Sigmoid colon (tissue), 7 donors: ENCODE results near the gene TTC5. TPM values are rescaled to one million over a fixed set of nuclear protein-coding genes. Genes with fewer than 3 reads are reported as not detected.

Source experiments
- DNase-seq: peaks from one replicate; pipeline ENCODE4 v3.0.0-alpha.2; 2019
- H3K27ac ChIP-seq, 4 donors: fragments of 200-600 bp; sonication (generic); one replicate each; pipeline ENCODE4 v1.5.1; 2016 to 2019; ENCODE audit warnings: mild to moderate bottlenecking in 1 of 4
- H3K27me3 ChIP-seq, 3 donors: fragments of 200-600 bp; sonication (generic); one replicate each; pipeline ENCODE4 v1.5.1; 2019; ENCODE audit warnings: mild to moderate bottlenecking in 1 of 3
- H3K36me3 ChIP-seq, 4 donors: fragments of 200-600 bp; sonication (generic); one replicate each; pipeline ENCODE4 v1.5.1; 2016 to 2019
- H3K4me1 ChIP-seq, 4 donors: fragments of 200-600 bp; sonication (generic); one replicate each; pipeline ENCODE4 v1.5.1; 2017 to 2019
- H3K4me3 ChIP-seq, 4 donors: fragments of 200-600 bp; sonication (generic); one replicate each; pipeline ENCODE4 v1.5.1; 2017 to 2019; ENCODE audit warnings: mild to moderate bottlenecking in 2 of 4, moderate library complexity in 1 of 4
- H3K9me3 ChIP-seq, 4 donors: fragments of 200-600 bp in 3 of 4; sonication (generic) in 3 of 4; one replicate each; pipeline versions ENCODE4 v1.5.1 to v1.6.1; 2013 to 2019
- CTCF ChIP-seq, 4 experiments: fragments of 450-650 bp in 3 of 4; fragments of 200-600 bp in 1 of 4; IDR thresholded peaks; one replicate each; pipeline ENCODE4 v1.5.1; 2016 to 2019; ENCODE audit warnings: antibody characterized with exemption in 4 of 4, mild to moderate bottlenecking in 3 of 4, moderate library complexity in 2 of 4
- EP300 ChIP-seq, 4 donors: sonication (generic); formaldehyde crosslinking; IDR thresholded peaks; one replicate each; pipeline ENCODE4 v1.6.1; 2017; ENCODE audit warnings: antibody characterized with exemption in 4 of 4
- POLR2A ChIP-seq, 2 donors: fragments of 450-650 bp; IDR thresholded peaks; one replicate each; pipeline ENCODE4 v1.6.1; 2016; ENCODE audit warnings: antibody characterized with exemption in 2 of 2, mild to moderate bottlenecking in 2 of 2, moderate library complexity in 2 of 2
- POLR2AphosphoS5 ChIP-seq, 4 donors: sonication (generic); formaldehyde crosslinking; IDR thresholded peaks; one replicate each; pipeline ENCODE4 v1.6.1; 2017; ENCODE audit warnings: antibody characterized with exemption in 4 of 4
- WGBS, 2 donors: extraction: QIAGEN DNeasy Blood & Tissue Kit; methylation state at CpG; one replicate each; pipeline ENCODE4 v1.1.7; 2013; 5-methylcytosine and 5-hydroxymethylcytosine counted together
- intact Hi-C: fragments of 100-400 bp; cut with DNase I; formaldehyde crosslinking; loops from one replicate; pipeline ENCODE4 v1.15.1; 2023
- polyA plus RNA-seq, 3 donors: library from polyadenylated mRNA; stranded (reverse); fragments of 200-250 nt; gene quantifications; one replicate each; pipeline ENCODE4 v1.2.3, GENCODE V29; 2013
- total RNA-seq, 4 donors: library from RNA; depleted of rRNA; stranded (reverse); fragments of >200 nt; gene quantifications; one replicate each; pipeline ENCODE4 v1.1.0, GENCODE V29; 2016
- donor health status: healthy with polysubstance abuse.
- donor health status: Bipolar disorder and iron deficiency.
- donor health status: healthy.

TTC5 gene
- total and polyA plus RNA-seq, 7 donors = 3.6 to 16.3 (median 6.8) TPM

- Histone ChIP-seq H3K4me3 (no peak overlapping the region), H3K27ac (peak overlapping the region; percentile 15 to 62 (median 40)), H3K36me3 (peaks cover 0 to 54% (median 19%) of the 10 kb centered on the region in 4 donors), H3K27me3 (no peaks in the 10 kb centered on the region), H3K4me1 (peaks cover 0 to 29% (median 15%) of the 10 kb centered on the region in 4 donors), H3K9me3 (no peaks in the 10 kb centered on the region)
- intact Hi-C loops = loop anchor here (2.0 to 5.0 kb wide), 2 partner anchors 130 to 284 kb away; partner anchors contain the start of gene APEX1
- DNase-seq = no peak
- WGBS, 2 donors = 42 to 49% methylated on average over 8 of the region's 8 CpGs
- TF ChIP-seq EP300 (IDR thresholded peaks at IDR 0.05) = no peak
- peak; percentile 31 to 71 (median 55) for TF ChIP-seq CTCF (IDR thresholded peaks at IDR 0.05)
Measured at GRCh38 chr14:20327005-20327869, 21.5 kb upstream of the TTC5 start.

GRCh38 chr14:20317720-20318119, 12.0 kb upstream of the TTC5 start:
- no peak overlapping the region for H3K4me3 ChIP-seq
- intact Hi-C loops = no loop called here
- 92 to 98% methylated on average over 16 of the region's 16 CpGs for WGBS, 2 donors
- H3K4me1 ChIP-seq = no peaks in the 10 kb centered on the region
- no peak overlapping the region for H3K27ac ChIP-seq
- H3K36me3 ChIP-seq = peaks cover 10 to 97% (median 25%) of the 10 kb centered on the region in 4 donors
- no peaks in the 10 kb centered on the region for H3K27me3 ChIP-seq
- H3K9me3 ChIP-seq = no peaks in the 10 kb centered on the region
- no peak for DNase-seq
- no peak for TF ChIP-seq EP300 (IDR thresholded peaks at IDR 0.05)
- TF ChIP-seq CTCF (IDR thresholded peaks at IDR 0.05) = no peak
- TF ChIP-seq POLR2A (IDR thresholded peaks at IDR 0.05) = no peak
- no peak for TF ChIP-seq POLR2AphosphoS5 (IDR thresholded peaks at IDR 0.05)

GRCh38 chr14:20314026-20314425, 8.3 kb upstream of the TTC5 start:
- Histone ChIP-seq H3K36me3 (peaks cover 11 to 80% (median 29%) of the 10 kb centered on the region in 4 donors), H3K27me3 (no peaks in the 10 kb centered on the region), H3K4me3 (no peak overlapping the region), H3K9me3 (no peaks in the 10 kb centered on the region), H3K27ac (no peak overlapping the region), H3K4me1 (no peaks in the 10 kb centered on the region)
- no peak for DNase-seq
- no peak for TF ChIP-seq POLR2A (IDR thresholded peaks at IDR 0.05)
- no peak for TF ChIP-seq POLR2AphosphoS5 (IDR thresholded peaks at IDR 0.05)
- TF ChIP-seq EP300 (IDR thresholded peaks at IDR 0.05) = no peak
- no peak for TF ChIP-seq CTCF (IDR thresholded peaks at IDR 0.05)
- intact Hi-C loops = no loop called here
- 92 to 95% methylated on average over 2 of the region's 2 CpGs for WGBS, 2 donors

GRCh38 chr14:20306079-20306423, 300 bp upstream of the TTC5 start:
- H3K27me3 ChIP-seq = no peaks in the 10 kb centered on the region
- peak overlapping the region in 1 of 4 donors; percentile 60 for H3K27ac ChIP-seq
- 95 to 100% methylated on average over 1 of the region's 1 CpG for WGBS, 2 donors
- DNase-seq = no peak
- peaks cover 0 to 14% (median 2%) of the 10 kb centered on the region in 4 donors for H3K36me3 ChIP-seq
- peaks cover 0 to 20% (median 13%) of the 10 kb centered on the region in 4 donors for H3K4me1 ChIP-seq
- no peak for TF ChIP-seq POLR2A (IDR thresholded peaks at IDR 0.05)
- TF ChIP-seq CTCF (IDR thresholded peaks at IDR 0.05) = no peak
- no peak for TF ChIP-seq POLR2AphosphoS5 (IDR thresholded peaks at IDR 0.05)
- no peak for TF ChIP-seq EP300 (IDR thresholded peaks at IDR 0.05)
- intact Hi-C loops = no loop called here
- no peaks in the 10 kb centered on the region for H3K9me3 ChIP-seq
- H3K4me3 ChIP-seq = peak overlapping the region in 3 of 4 donors; percentile 61 to 78 (median 64)
